Measurements from ENCODE around the gene RASGEF1B. TPM values are rescaled to one million over a fixed set of nuclear protein-coding genes. Genes with fewer than 3 reads are reported as not detected.

RASGEF1B gene
- total RNA-seq, 6 experiments from 2014 or later: 22.9 to 51.9 (median 25.8) TPM

DNA sequence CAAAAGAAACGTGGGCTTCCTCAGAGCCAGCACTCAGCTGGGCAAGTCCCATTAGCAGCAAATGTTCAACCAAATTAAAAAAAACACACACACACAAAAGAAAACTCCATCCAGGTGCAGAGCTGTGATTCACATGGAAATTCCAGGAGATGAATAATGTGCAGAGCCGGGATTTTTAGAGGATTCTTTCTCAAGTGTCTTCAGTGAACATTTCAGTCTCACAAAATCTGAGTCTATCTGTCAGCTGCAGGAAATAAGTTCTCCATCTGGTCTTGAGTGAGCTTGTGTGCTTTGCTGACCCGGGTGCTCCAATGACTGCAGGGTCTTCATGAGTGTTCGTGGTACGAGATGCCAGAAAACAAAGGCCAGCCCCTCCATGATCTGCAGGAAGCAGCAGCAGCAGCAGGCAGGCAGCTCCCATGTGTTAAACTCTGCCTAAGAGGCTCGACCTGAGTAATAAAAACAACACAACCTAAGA, 44.3 kb downstream of the RASGEF1B start:
- no peak for ATAC-seq
- DNase-seq: no peak
- Histone ChIP-seq H3K27me3 (no peaks in the 10 kb centered on the region), H3K4me1 (no peaks in the 10 kb centered on the region), H3K36me3 (peaks cover 15 to 72% (median 44%) of the 10 kb centered on the region in 4 donors), H3K9me3 (no peaks in the 10 kb centered on the region), H3K27ac (no peak overlapping the region), H3K4me3 (no peak overlapping the region)
- WGBS (ENCODE audit: insufficient coverage, low coverage, low lambda C conversion rate, missing lambda C conversion rate): 68% methylated on average over 6 of the region's 6 CpGs
- TF ChIP-seq, protein P1, sequence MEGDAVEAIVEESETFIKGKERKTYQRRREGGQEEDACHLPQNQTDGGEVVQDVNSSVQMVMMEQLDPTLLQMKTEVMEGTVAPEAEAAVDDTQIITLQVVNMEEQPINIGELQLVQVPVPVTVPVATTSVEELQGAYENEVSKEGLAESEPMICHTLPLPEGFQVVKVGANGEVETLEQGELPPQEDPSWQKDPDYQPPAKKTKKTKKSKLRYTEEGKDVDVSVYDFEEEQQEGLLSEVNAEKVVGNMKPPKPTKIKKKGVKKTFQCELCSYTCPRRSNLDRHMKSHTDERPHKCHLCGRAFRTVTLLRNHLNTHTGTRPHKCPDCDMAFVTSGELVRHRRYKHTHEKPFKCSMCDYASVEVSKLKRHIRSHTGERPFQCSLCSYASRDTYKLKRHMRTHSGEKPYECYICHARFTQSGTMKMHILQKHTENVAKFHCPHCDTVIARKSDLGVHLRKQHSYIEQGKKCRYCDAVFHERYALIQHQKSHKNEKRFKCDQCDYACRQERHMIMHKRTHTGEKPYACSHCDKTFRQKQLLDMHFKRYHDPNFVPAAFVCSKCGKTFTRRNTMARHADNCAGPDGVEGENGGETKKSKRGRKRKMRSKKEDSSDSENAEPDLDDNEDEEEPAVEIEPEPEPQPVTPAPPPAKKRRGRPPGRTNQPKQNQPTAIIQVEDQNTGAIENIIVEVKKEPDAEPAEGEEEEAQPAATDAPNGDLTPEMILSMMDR (IDR thresholded peaks at IDR 0.05): no peak
- intact Hi-C loops (cut with DNase I): no loop called here

GRCh38 chr4:81426770-81427289, 44.9 kb downstream of the RASGEF1B start:
- 87% methylated on average over 1 of the region's 1 CpG for WGBS (ENCODE audit: insufficient coverage, low coverage, low lambda C conversion rate, missing lambda C conversion rate)
- intact Hi-C loops (cut with DNase I): no loop called here
- TF ChIP-seq POLR2A (IDR thresholded peaks at IDR 0.05): no peak
- TF ChIP-seq, protein P1 (IDR thresholded peaks at IDR 0.05): no peak
- ATAC-seq (no peak), DNase-seq (no peak)
- Histone ChIP-seq H3K27ac (no peak overlapping the region), H3K4me1 (no peaks in the 10 kb centered on the region), H3K9me3 (no peaks in the 10 kb centered on the region), H3K27me3 (no peaks in the 10 kb centered on the region), H3K36me3 (peaks cover 15 to 66% (median 39%) of the 10 kb centered on the region in 4 donors), H3K4me3 (no peak overlapping the region)

DNA sequence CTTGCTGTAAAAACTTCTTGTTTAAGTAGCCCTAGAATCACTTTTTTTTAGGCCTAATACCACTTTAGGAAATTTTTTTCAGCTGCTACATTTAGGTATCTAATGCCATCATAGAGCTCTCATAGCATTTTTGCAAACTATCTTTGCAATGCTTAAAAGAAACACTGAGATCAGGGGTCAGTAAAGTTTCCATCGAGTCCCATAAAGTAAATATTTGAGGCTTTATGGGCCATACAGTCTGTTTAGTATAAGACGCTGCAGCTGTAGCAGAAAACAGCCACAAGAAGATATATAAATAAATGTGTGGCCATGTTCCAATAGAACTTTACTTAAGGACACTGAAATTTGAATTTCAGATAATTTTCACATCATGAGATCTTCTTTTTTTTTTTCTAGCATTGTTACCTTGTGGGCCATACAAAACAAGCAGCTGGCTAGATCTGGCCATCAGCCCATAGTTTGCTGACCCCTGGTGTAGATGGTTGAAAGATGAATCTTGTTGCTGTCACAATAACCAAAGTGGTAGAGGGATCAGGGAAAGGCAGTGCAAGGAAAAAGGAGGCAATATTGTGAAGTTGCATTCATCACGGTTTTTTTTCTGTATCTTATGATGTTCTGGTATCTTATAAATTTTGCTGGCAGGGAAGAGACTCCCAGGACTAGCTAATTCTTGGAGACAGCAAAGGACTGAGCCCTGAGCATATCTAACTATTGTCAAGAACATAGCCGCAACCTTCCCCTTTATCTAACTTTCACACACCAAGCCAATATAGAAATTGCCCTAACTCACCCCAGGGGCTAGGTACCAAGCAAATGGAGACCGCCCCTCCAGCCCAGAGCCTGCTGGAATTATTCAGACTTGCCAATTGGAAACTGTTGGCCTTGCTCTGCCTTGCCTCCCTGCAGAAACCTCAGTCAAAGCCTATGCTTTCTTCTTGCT, 46.6 kb downstream of the RASGEF1B start:
- H3K4me3 ChIP-seq: no peak overlapping the region
- no peaks in the 10 kb centered on the region for H3K4me1 ChIP-seq
- H3K27ac ChIP-seq: no peak overlapping the region
- H3K27me3 ChIP-seq: no peaks in the 10 kb centered on the region
- peaks cover 7 to 49% (median 28%) of the 10 kb centered on the region in 4 donors for H3K36me3 ChIP-seq
- ATAC-seq: no peak
- no peak for DNase-seq
- H3K9me3 ChIP-seq: no peaks in the 10 kb centered on the region
- TF ChIP-seq, protein P1 (IDR thresholded peaks at IDR 0.05): no peak
- TF ChIP-seq POLR2A (IDR thresholded peaks at IDR 0.05): no peak
- 66% methylated on average over 4 of the region's 5 CpGs for WGBS (ENCODE audit: insufficient coverage, low coverage, low lambda C conversion rate, missing lambda C conversion rate)
- intact Hi-C loops (cut with DNase I): no loop called here

GRCh38 chr4:81424336-81424735, 47.4 kb downstream of the RASGEF1B start:
- peak in 3 of 4 donors; percentile 14 to 44 (median 38) for ATAC-seq
- Histone ChIP-seq H3K27me3 (no peaks in the 10 kb centered on the region), H3K36me3 (peaks cover 7 to 41% (median 25%) of the 10 kb centered on the region in 4 donors), H3K27ac (no peak overlapping the region), H3K4me3 (no peak overlapping the region), H3K9me3 (no peaks in the 10 kb centered on the region), H3K4me1 (no peaks in the 10 kb centered on the region)
- TF ChIP-seq, protein P1 (IDR thresholded peaks at IDR 0.05): no peak
- no peak for TF ChIP-seq POLR2A (IDR thresholded peaks at IDR 0.05)
- no peak for DNase-seq
- intact Hi-C loops (cut with DNase I): no loop called here
- 85% methylated on average over 3 of the region's 6 CpGs for WGBS (ENCODE audit: insufficient coverage, low coverage, low lambda C conversion rate, missing lambda C conversion rate)

Measured in right lobe of liver (tissue), 6 donors.